Neural progenitor cell (in vitro differentiated cells): ENCODE measurements around the gene ELMO1. TPM values are rescaled to one million over a fixed set of nuclear protein-coding genes. Genes with fewer than 3 reads are reported as not detected.

ENCODE experiments used
- DNase-seq: peaks from one replicate; pipeline ENCODE4 v3.0.0-alpha.2; 2016; ENCODE audit warnings: low spot score
- H2AFZ ChIP-seq: fragments of 200-600 bp; sonication (generic); replicated peaks from 2 replicates; pipeline ENCODE4 v1.6.1; 2016; ENCODE audit warnings: antibody characterized with exemption
- H3F3A ChIP-seq: fragments of 200-600 bp; sonication (generic); 2 replicates; pipeline ENCODE4 v1.6.1; 2016; ENCODE audit warnings: antibody characterized with exemption, low read depth
- H3K27ac ChIP-seq: fragments of 200-600 bp; sonication (generic); 2 replicates; pipeline ENCODE4 v1.5.1; 2016; ENCODE audit warnings: mild to moderate bottlenecking
- H3K27me3 ChIP-seq: fragments of 200-600 bp; sonication (generic); 2 replicates; pipeline ENCODE4 v1.6.1; 2016; ENCODE audit warnings: mild to moderate bottlenecking, moderate library complexity
- H3K36me3 ChIP-seq: fragments of 200-600 bp; sonication (generic); 2 replicates; pipeline ENCODE4 v1.5.1; 2016
- H3K4me1 ChIP-seq: fragments of 200-600 bp; sonication (generic); 2 replicates; pipeline ENCODE4 v1.6.1; 2016; ENCODE audit warnings: mixed run types
- H3K4me2 ChIP-seq: fragments of 200-600 bp; sonication (generic); 2 replicates; pipeline ENCODE4 v1.6.1; 2016
- H3K4me3 ChIP-seq: fragments of 200-600 bp; sonication (generic); 2 replicates; pipeline ENCODE4 v1.5.1; 2016
- H3K79me2 ChIP-seq: fragments of 200-600 bp; sonication (generic); 2 replicates; pipeline ENCODE4 v1.6.1; 2016; ENCODE audit warnings: low read depth
- H3K9ac ChIP-seq: fragments of 200-600 bp; sonication (generic); 2 replicates; pipeline ENCODE4 v1.6.1; 2016
- H3K9me3 ChIP-seq: fragments of 200-600 bp; sonication (generic); 2 replicates; pipeline ENCODE4 v1.5.1; 2016; ENCODE audit warnings: low read depth
- H4K20me1 ChIP-seq: fragments of 200-600 bp; sonication (generic); 2 replicates; pipeline ENCODE4 v1.6.1; 2016; ENCODE audit warnings: low read depth
- H3K27ac Mint-ChIP-seq: 3 replicates; pipeline ENCODE4 v1.8.0; 2021; ENCODE audit warnings: mixed read lengths
- H3K27me3 Mint-ChIP-seq: 2 replicates; pipeline ENCODE4 v1.8.0; 2022; ENCODE audit warnings: low read depth, mild to moderate bottlenecking, inconsistent platforms, moderate library complexity, mixed read lengths; ENCODE audit not compliant: insufficient read depth
- H3K36me3 Mint-ChIP-seq: 3 replicates; pipeline ENCODE4 v1.8.0; 2021; ENCODE audit warnings: mixed read lengths
- H3K4me1 Mint-ChIP-seq: 3 replicates; pipeline ENCODE4 v1.8.0; 2021; ENCODE audit warnings: mixed read lengths
- H3K4me3 Mint-ChIP-seq: 3 replicates; pipeline ENCODE4 v1.8.0; 2021; ENCODE audit warnings: mild to moderate bottlenecking, moderate library complexity, mixed read lengths
- H3K9me3 Mint-ChIP-seq: 3 replicates; pipeline ENCODE4 v1.8.0; 2020; ENCODE audit warnings: mixed read lengths
- EZH2 ChIP-seq: fragments of 200-600 bp; sonication (generic); IDR thresholded peaks from 2 replicates; pipeline ENCODE4 v1.6.1; 2017; ENCODE audit warnings: antibody characterized with exemption, mild to moderate bottlenecking, moderate library complexity
- EZH2phosphoT487 ChIP-seq: fragments of 200-600 bp; sonication (generic); IDR thresholded peaks from 2 replicates; pipeline ENCODE4 v1.6.1; 2017; ENCODE audit warnings: antibody characterized with exemption
- total RNA-seq: library from RNA; depleted of rRNA; stranded (reverse); fragments of >200 nt; gene quantifications from 2 replicates; pipeline ENCODE4 v1.2.3, GENCODE V29; 2015; ENCODE audit warnings: low replicate concordance
- TF ChIP-seq, protein P1 (sequence below): fragments of 200-600 bp; sonication (generic); IDR thresholded peaks from 2 replicates; pipeline ENCODE4 v1.5.1; 2017; ENCODE audit warnings: antibody characterized with exemption, mild to moderate bottlenecking

Gene ELMO1
- total RNA-seq, 1 donor from 2014 or later = 22.0 TPM

- Histone ChIP-seq H3K9me3 (no peaks in the 10 kb centered on the region), H3K27me3 (no peaks in the 10 kb centered on the region), H3K4me1 (peaks cover 28% of the 10 kb centered on the region), H3K36me3 (no peaks in the 10 kb centered on the region), H3F3A (peaks cover 7% of the 10 kb centered on the region), H3K9ac (no peak overlapping the region), H3K4me3 (no peak overlapping the region), H4K20me1 (no peaks in the 10 kb centered on the region), H3K4me2 (no peak overlapping the region), H3K27ac (no peak overlapping the region), H3K79me2 (no peaks in the 10 kb centered on the region), H2AFZ (no peak overlapping the region)
- Mint-ChIP-seq H3K36me3 (no peaks in the 10 kb centered on the region), H3K4me1 (peaks cover 21% of the 10 kb centered on the region), H3K4me3 (no peak overlapping the region), H3K9me3 (peaks cover 4% of the 10 kb centered on the region), H3K27me3 (no peaks in the 10 kb centered on the region), H3K27ac (no peak overlapping the region)
- TF ChIP-seq EZH2phosphoT487 = no peak
- TF ChIP-seq, protein P1, sequence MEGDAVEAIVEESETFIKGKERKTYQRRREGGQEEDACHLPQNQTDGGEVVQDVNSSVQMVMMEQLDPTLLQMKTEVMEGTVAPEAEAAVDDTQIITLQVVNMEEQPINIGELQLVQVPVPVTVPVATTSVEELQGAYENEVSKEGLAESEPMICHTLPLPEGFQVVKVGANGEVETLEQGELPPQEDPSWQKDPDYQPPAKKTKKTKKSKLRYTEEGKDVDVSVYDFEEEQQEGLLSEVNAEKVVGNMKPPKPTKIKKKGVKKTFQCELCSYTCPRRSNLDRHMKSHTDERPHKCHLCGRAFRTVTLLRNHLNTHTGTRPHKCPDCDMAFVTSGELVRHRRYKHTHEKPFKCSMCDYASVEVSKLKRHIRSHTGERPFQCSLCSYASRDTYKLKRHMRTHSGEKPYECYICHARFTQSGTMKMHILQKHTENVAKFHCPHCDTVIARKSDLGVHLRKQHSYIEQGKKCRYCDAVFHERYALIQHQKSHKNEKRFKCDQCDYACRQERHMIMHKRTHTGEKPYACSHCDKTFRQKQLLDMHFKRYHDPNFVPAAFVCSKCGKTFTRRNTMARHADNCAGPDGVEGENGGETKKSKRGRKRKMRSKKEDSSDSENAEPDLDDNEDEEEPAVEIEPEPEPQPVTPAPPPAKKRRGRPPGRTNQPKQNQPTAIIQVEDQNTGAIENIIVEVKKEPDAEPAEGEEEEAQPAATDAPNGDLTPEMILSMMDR = no peak
- no peak for TF ChIP-seq EZH2
- DNase-seq = no peak
Measured at GRCh38 chr7:37050801-37051200, 397.9 kb downstream of the ELMO1 start.

DNA sequence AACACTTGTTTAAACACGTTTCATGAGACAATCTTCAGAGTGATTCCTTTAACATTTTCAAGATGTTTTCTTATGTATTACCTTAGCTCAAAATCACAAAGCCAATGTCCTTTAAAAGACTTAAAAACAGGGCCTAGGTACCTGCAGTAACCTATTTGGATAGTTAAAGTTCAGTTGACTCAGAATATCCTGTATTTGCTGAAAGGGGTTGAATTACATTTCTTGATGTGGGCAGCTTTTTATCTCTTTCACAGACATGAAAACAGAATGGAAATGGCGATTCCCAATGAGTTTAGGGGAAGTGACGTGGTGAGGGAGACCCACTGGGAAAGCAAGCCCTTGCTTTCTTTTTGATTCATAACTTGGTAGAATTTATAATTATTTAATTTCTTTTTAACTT is 400.0 kb downstream of the ELMO1 start:
- Mint-ChIP-seq H3K9me3 (peaks cover 4% of the 10 kb centered on the region), H3K27me3 (no peaks in the 10 kb centered on the region), H3K4me3 (no peak overlapping the region), H3K4me1 (peaks cover 11% of the 10 kb centered on the region), H3K36me3 (no peaks in the 10 kb centered on the region), H3K27ac (no peak overlapping the region)
- no peak for TF ChIP-seq EZH2phosphoT487
- TF ChIP-seq EZH2 = no peak
- TF ChIP-seq, protein P1 = no peak
- H4K20me1 ChIP-seq = no peaks in the 10 kb centered on the region
- no peaks in the 10 kb centered on the region for H3K79me2 ChIP-seq
- peaks cover 28% of the 10 kb centered on the region for H3K4me1 ChIP-seq
- no peaks in the 10 kb centered on the region for H3K36me3 ChIP-seq
- no peak overlapping the region for H3K4me3 ChIP-seq
- no peak overlapping the region for H3K4me2 ChIP-seq
- no peak overlapping the region for H2AFZ ChIP-seq
- no peak overlapping the region for H3K9ac ChIP-seq
- peaks cover 7% of the 10 kb centered on the region for H3F3A ChIP-seq
- no peak for DNase-seq
- no peaks in the 10 kb centered on the region for H3K9me3 ChIP-seq
- H3K27ac ChIP-seq = no peak overlapping the region
- H3K27me3 ChIP-seq = no peaks in the 10 kb centered on the region

GRCh38 chr7:37047260-37047659 is 401.4 kb downstream of the ELMO1 start:
- peaks cover 7% of the 10 kb centered on the region for H3F3A ChIP-seq
- no peak for DNase-seq
- H3K9me3 ChIP-seq = no peaks in the 10 kb centered on the region
- Mint-ChIP-seq H3K27me3 (no peaks in the 10 kb centered on the region), H3K4me1 (peaks cover 7% of the 10 kb centered on the region), H3K36me3 (no peaks in the 10 kb centered on the region), H3K4me3 (no peak overlapping the region), H3K27ac (no peak overlapping the region), H3K9me3 (peaks cover 4% of the 10 kb centered on the region)
- H3K4me2 ChIP-seq = peak overlapping the region; percentile 23
- H3K4me3 ChIP-seq = no peak overlapping the region
- no peaks in the 10 kb centered on the region for H4K20me1 ChIP-seq
- peaks cover 28% of the 10 kb centered on the region for H3K4me1 ChIP-seq
- H3K27ac ChIP-seq = no peak overlapping the region
- no peaks in the 10 kb centered on the region for H3K79me2 ChIP-seq
- H3K9ac ChIP-seq = no peak overlapping the region
- H3K36me3 ChIP-seq = no peaks in the 10 kb centered on the region
- TF ChIP-seq EZH2phosphoT487 (no peak), EZH2 (no peak)
- TF ChIP-seq, protein P1 = no peak
- H3K27me3 ChIP-seq = no peaks in the 10 kb centered on the region
- H2AFZ ChIP-seq = no peak overlapping the region
